ENCODE results near the gene USPL1. TPM values are rescaled to one million over a fixed set of nuclear protein-coding genes. Genes with fewer than 3 reads are reported as not detected.

Gene USPL1
- total and polyA plus RNA-seq, 11 donors, result 4.5 to 14.3 (median 10.1) TPM

DNA sequence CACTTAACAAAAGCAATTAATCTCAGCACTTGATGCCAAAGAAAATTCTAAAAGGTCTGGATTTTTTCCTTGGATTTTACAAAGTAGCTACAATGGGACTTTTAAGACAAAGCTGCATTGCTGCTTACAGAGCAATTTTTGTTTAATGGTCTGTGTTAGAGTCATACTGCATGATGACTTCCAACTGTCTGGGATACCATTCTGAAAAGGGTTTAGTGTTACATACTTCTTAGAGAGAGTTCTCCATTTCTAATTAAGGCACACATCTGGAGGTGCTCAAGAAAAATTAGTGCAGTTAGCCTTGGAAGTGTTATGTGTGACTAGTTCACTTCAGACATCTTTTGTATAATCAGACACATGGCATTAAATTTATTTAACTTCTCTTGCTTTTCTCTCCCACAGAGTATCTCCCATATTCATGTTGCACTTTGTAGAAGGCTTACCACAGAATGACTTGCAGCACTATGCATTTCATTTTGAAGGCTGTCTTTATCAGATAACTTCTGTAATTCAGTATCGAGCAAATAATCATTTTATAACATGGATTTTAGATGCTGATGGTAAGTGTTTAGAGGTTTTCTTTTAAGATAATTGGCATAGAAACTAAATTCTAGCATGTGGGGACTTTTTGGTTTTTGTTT lies 35.1 kb downstream of the USPL1 start:
- Histone ChIP-seq H3K36me3 (peaks cover 0 to 100% (median 93%) of the 10 kb centered on the region in 9 donors), H3K9me3 (no peaks in the 10 kb centered on the region), H3K27ac (no peak overlapping the region), H3K4me3 (no peak overlapping the region), H3K4me1 (no peaks in the 10 kb centered on the region), H3K27me3 (no peaks in the 10 kb centered on the region)
- intact Hi-C loops (cut with DNase I), result no loop called here
- DNase-seq, result no peak
- TF ChIP-seq, protein P1, sequence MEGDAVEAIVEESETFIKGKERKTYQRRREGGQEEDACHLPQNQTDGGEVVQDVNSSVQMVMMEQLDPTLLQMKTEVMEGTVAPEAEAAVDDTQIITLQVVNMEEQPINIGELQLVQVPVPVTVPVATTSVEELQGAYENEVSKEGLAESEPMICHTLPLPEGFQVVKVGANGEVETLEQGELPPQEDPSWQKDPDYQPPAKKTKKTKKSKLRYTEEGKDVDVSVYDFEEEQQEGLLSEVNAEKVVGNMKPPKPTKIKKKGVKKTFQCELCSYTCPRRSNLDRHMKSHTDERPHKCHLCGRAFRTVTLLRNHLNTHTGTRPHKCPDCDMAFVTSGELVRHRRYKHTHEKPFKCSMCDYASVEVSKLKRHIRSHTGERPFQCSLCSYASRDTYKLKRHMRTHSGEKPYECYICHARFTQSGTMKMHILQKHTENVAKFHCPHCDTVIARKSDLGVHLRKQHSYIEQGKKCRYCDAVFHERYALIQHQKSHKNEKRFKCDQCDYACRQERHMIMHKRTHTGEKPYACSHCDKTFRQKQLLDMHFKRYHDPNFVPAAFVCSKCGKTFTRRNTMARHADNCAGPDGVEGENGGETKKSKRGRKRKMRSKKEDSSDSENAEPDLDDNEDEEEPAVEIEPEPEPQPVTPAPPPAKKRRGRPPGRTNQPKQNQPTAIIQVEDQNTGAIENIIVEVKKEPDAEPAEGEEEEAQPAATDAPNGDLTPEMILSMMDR (IDR thresholded peaks at IDR 0.05), result no peak
- TF ChIP-seq POLR2A (IDR thresholded peaks at IDR 0.05), result no peak
- 86 to 90% (median 89%) methylated on average over 1 of the region's 1 CpG for WGBS, 4 donors
- ATAC-seq, result no peak

DNA sequence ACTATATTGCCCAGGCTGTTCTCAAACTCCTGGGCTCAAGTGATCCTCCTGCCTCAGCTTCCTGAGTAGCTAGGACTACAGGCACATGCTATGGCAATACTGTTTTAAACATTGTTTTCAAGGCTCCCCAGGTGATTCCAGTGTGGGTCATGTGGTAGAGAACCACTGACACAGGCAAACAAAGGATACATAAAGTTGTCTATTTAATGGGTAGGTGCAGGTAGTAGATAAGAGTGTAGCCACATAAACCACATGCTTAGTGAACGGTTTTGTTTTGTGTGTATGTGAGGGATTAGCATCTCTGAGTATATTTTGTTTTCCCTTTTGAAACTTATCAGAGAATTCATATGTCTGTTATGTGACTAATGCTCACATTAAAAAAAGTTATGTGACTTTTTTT lies 36.7 kb downstream of the USPL1 start:
- 85 to 97% (median 88%) methylated on average over 1 of the region's 1 CpG for WGBS, 4 donors
- Histone ChIP-seq H3K4me3 (no peak overlapping the region), H3K27me3 (no peaks in the 10 kb centered on the region), H3K27ac (no peak overlapping the region), H3K4me1 (no peaks in the 10 kb centered on the region), H3K36me3 (peaks cover 0 to 100% (median 93%) of the 10 kb centered on the region in 9 donors), H3K9me3 (no peaks in the 10 kb centered on the region)
- ATAC-seq, result no peak
- DNase-seq, result no peak
- TF ChIP-seq, protein P1 (IDR thresholded peaks at IDR 0.05), result no peak
- no peak for TF ChIP-seq POLR2A (IDR thresholded peaks at IDR 0.05)
- intact Hi-C loops (cut with DNase I), result no loop called here

DNA sequence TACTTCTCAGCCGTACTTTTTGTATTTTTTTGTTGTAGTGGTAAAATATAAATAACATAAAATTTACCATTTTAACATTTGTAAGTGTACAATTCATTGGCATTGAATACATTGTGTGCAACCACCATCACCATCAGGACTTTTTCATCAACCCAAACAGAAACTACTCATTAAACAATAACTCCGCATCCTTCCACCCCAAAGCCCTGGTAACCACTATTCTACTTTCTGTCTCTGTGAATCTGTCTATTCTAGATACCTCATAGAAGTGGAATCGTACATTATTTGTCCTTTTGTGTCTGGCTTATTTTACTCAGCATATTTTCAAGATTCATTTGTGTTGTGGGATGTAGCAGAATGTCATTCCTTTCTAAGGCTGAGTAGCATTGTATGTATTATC lies 38.5 kb downstream of the USPL1 start:
- Histone ChIP-seq H3K27ac (no peak overlapping the region), H3K4me3 (no peak overlapping the region), H3K27me3 (no peaks in the 10 kb centered on the region), H3K4me1 (peaks cover 0 to 8% (median 0%) of the 10 kb centered on the region in 12 donors), H3K36me3 (peaks cover 0 to 87% (median 82%) of the 10 kb centered on the region in 9 donors), H3K9me3 (no peaks in the 10 kb centered on the region)
- WGBS, 4 donors, result 94 to 97% (median 96%) methylated on average over 3 of the region's 3 CpGs
- TF ChIP-seq, protein P1 (IDR thresholded peaks at IDR 0.05), result no peak
- no peak for TF ChIP-seq POLR2A (IDR thresholded peaks at IDR 0.05)
- ATAC-seq (no peak), DNase-seq (no peak)
- intact Hi-C loops (cut with DNase I), result no loop called here

- no peak for DNase-seq
- Histone ChIP-seq H3K36me3 (peaks cover 0 to 51% (median 48%) of the 10 kb centered on the region in 9 donors), H3K4me1 (peaks cover 0 to 11% (median 0%) of the 10 kb centered on the region in 12 donors), H3K4me3 (no peak overlapping the region), H3K27me3 (no peaks in the 10 kb centered on the region), H3K9me3 (no peaks in the 10 kb centered on the region), H3K27ac (no peak overlapping the region)
- WGBS, 4 donors, result 54 to 73% (median 70%) methylated on average over 5 to 7 of the region's 7 CpGs
- TF ChIP-seq POLR2A (IDR thresholded peaks at IDR 0.05), result no peak
- TF ChIP-seq, protein P1 (IDR thresholded peaks at IDR 0.05), result no peak
- intact Hi-C loops (cut with DNase I), result no loop called here
- peak in 3 of 4 donors; percentile 32 to 61 (median 32) for ATAC-seq
Observed at GRCh38 chr13:30659980-30660379, 42.3 kb downstream of the USPL1 start.
